HL-60 (cell line): ENCODE results near the gene ZNF521.

ENCODE experiments used
- DNase-seq, 2 experiments: peaks; one replicate each; pipeline ENCODE4 v3.0.0-alpha.2; 2010 to 2020; ENCODE audit warnings: low read depth in 1 of 2, low spot score in 1 of 2
- H3K27ac ChIP-seq: fragments of 250-450 bp; sonication (Bioruptor Pico); replicated peaks from 2 replicates; pipeline ENCODE4 v1.5.1; 2020; ENCODE audit warnings: mild to moderate bottlenecking, moderate library complexity
- H3K27me3 ChIP-seq: fragments of 250-450 bp; sonication (Bioruptor Pico); 2 replicates; pipeline ENCODE4 v1.5.1; 2021; ENCODE audit warnings: mild to moderate bottlenecking, moderate library complexity; ENCODE audit not compliant: insufficient read depth, poor library complexity, severe bottlenecking
- H3K4me3 ChIP-seq: replicated peaks from 2 replicates; pipeline ENCODE4 v1.5.1; 2011; ENCODE audit warnings: mild to moderate bottlenecking, control low read depth, low read length; ENCODE audit not compliant: insufficient read depth
- CTCF ChIP-seq: IDR thresholded peaks from one replicate; pipeline ENCODE4 v1.5.1; 2011; ENCODE audit warnings: low read length, control low read depth, inconsistent platforms; ENCODE audit not compliant: insufficient read depth
- GABPA ChIP-seq: IDR thresholded peaks from 2 replicates; pipeline ENCODE4 v1.6.1; 2012; ENCODE audit warnings: low read depth
- POLR2AphosphoS5 ChIP-seq: IDR thresholded peaks from 2 replicates; pipeline ENCODE4 v1.6.1; 2012; ENCODE audit warnings: low read depth
- REST ChIP-seq: IDR thresholded peaks from 2 replicates; pipeline ENCODE4 v1.6.1; 2012; ENCODE audit warnings: low read depth; ENCODE audit not compliant: insufficient replicate concordance
- SPI1 ChIP-seq: IDR thresholded peaks from 2 replicates; pipeline ENCODE4 v1.6.1; 2012; ENCODE audit warnings: low read depth, mild to moderate bottlenecking, borderline replicate concordance

Gene ZNF521

GRCh38 chr18:25019931-25020330 is 332.0 kb downstream of the ZNF521 start:
- Histone ChIP-seq H3K27ac (no peak overlapping the region), H3K4me3 (no peak overlapping the region), H3K27me3 (no peaks in the 10 kb centered on the region)
- DNase-seq, result no peak
- TF ChIP-seq POLR2AphosphoS5 (no peak), REST (no peak), SPI1 (no peak), GABPA (no peak), CTCF (no peak)

GRCh38 chr18:25019086-25019860 is 332.7 kb downstream of the ZNF521 start:
- DNase-seq, result no peak
- no peaks in the 10 kb centered on the region for H3K27me3 ChIP-seq
- H3K4me3 ChIP-seq, result no peak overlapping the region
- H3K27ac ChIP-seq, result no peak overlapping the region
- TF ChIP-seq REST, result no peak
- no peak for TF ChIP-seq POLR2AphosphoS5
- no peak for TF ChIP-seq CTCF
- TF ChIP-seq GABPA, result no peak
- no peak for TF ChIP-seq SPI1

- Histone ChIP-seq H3K27ac (no peak overlapping the region), H3K4me3 (no peak overlapping the region), H3K27me3 (no peaks in the 10 kb centered on the region)
- no peak for TF ChIP-seq SPI1
- no peak for TF ChIP-seq CTCF
- no peak for TF ChIP-seq REST
- TF ChIP-seq POLR2AphosphoS5, result no peak
- no peak for TF ChIP-seq GABPA
- no peak for DNase-seq
These were observed 335.3 kb downstream of the ZNF521 start for GRCh38 chr18:25016666-25017065.
